ENCODE data around the gene METRN. TPM values are rescaled to one million over a fixed set of nuclear protein-coding genes. Genes with fewer than 3 reads are reported as not detected.

Gene METRN
- total and polyA plus RNA-seq, 4 donors = 10.9 to 67.3 (median 41.5) TPM

- Histone ChIP-seq H3K4me1 (ENCODE audit: control insufficient read depth in 5 of 5, insufficient read depth in 5 of 5, low read length in 5 of 5) (peaks cover 0 to 21% (median 4%) of the 10 kb centered on the region in 5 donors), H3K27me3 (ENCODE audit: control insufficient read depth in 3 of 3, insufficient read depth in 3 of 3, low read length in 2 of 3) (no peaks in the 10 kb centered on the region), H3K27ac (ENCODE audit: low read depth in 1 of 2, low read length in 1 of 2) (no peak overlapping the region), H3K9ac (ENCODE audit: insufficient read depth in 1 of 2, low read length in 2 of 2) (no peak overlapping the region), H3K9me3 (ENCODE audit: control insufficient read depth in 4 of 4, insufficient read depth in 3 of 4, low read length in 3 of 4) (peaks cover 0 to 4% (median 0%) of the 10 kb centered on the region in 4 donors), H3K4me3 (no peak overlapping the region), H3K36me3 (ENCODE audit: control insufficient read depth in 4 of 4, insufficient read depth in 4 of 4, low read length in 4 of 4) (peaks cover 2 to 46% (median 19%) of the 10 kb centered on the region in 4 donors)
- WGBS, 2 donors = 92 to 96% methylated on average over 21 of the region's 21 CpGs
- DNase-seq (no peak), ATAC-seq (ENCODE audit: insufficient read depth, low FRiP score) (no peak)
- no peak for TF ChIP-seq CTCF (IDR thresholded peaks at IDR 0.05; ENCODE audit: control extremely low read depth, extremely low read depth)
Observed at GRCh38 chr16:672851-673250, 42.1 kb upstream of the METRN start.

- H3K36me3 ChIP-seq (ENCODE audit: control insufficient read depth in 4 of 4, insufficient read depth in 4 of 4, low read length in 4 of 4) = peaks cover 2 to 46% (median 19%) of the 10 kb centered on the region in 4 donors
- ATAC-seq (ENCODE audit: insufficient read depth, low FRiP score) (no peak), DNase-seq (no peak)
- no peak overlapping the region for H3K9ac ChIP-seq (ENCODE audit: insufficient read depth in 1 of 2, low read length in 2 of 2)
- H3K4me3 ChIP-seq = no peak overlapping the region
- H3K27me3 ChIP-seq (ENCODE audit: control insufficient read depth in 3 of 3, insufficient read depth in 3 of 3, low read length in 2 of 3) = no peaks in the 10 kb centered on the region
- peaks cover 0 to 4% (median 0%) of the 10 kb centered on the region in 4 donors for H3K9me3 ChIP-seq (ENCODE audit: control insufficient read depth in 4 of 4, insufficient read depth in 3 of 4, low read length in 3 of 4)
- 93 to 96% methylated on average over 17 to 18 of the region's 18 CpGs for WGBS, 2 donors
- peaks cover 0 to 21% (median 4%) of the 10 kb centered on the region in 5 donors for H3K4me1 ChIP-seq (ENCODE audit: control insufficient read depth in 5 of 5, insufficient read depth in 5 of 5, low read length in 5 of 5)
- TF ChIP-seq CTCF (IDR thresholded peaks at IDR 0.05; ENCODE audit: control extremely low read depth, extremely low read depth) = no peak
- H3K27ac ChIP-seq (ENCODE audit: low read depth in 1 of 2, low read length in 1 of 2) = no peak overlapping the region
Observed at GRCh38 chr16:673399-673991, 41.4 kb upstream of the METRN start.

- WGBS, 2 donors = 81 to 88% methylated on average over 22 of the region's 22 CpGs
- H3K4me3 ChIP-seq = no peak overlapping the region
- H3K9me3 ChIP-seq (ENCODE audit: control insufficient read depth in 4 of 4, insufficient read depth in 3 of 4, low read length in 3 of 4) = peaks cover 0 to 4% (median 0%) of the 10 kb centered on the region in 4 donors
- no peak overlapping the region for H3K9ac ChIP-seq (ENCODE audit: insufficient read depth in 1 of 2, low read length in 2 of 2)
- H3K27ac ChIP-seq (ENCODE audit: low read depth in 1 of 2, low read length in 1 of 2) = no peak overlapping the region
- no peak for TF ChIP-seq CTCF (IDR thresholded peaks at IDR 0.05; ENCODE audit: control extremely low read depth, extremely low read depth)
- H3K36me3 ChIP-seq (ENCODE audit: control insufficient read depth in 4 of 4, insufficient read depth in 4 of 4, low read length in 4 of 4) = peaks cover 2 to 46% (median 19%) of the 10 kb centered on the region in 4 donors
- ATAC-seq (ENCODE audit: insufficient read depth, low FRiP score) (no peak), DNase-seq (no peak)
- H3K27me3 ChIP-seq (ENCODE audit: control insufficient read depth in 3 of 3, insufficient read depth in 3 of 3, low read length in 2 of 3) = no peaks in the 10 kb centered on the region
- peaks cover 0 to 17% (median 9%) of the 10 kb centered on the region in 5 donors for H3K4me1 ChIP-seq (ENCODE audit: control insufficient read depth in 5 of 5, insufficient read depth in 5 of 5, low read length in 5 of 5)
Observed at GRCh38 chr16:674214-674881, 40.6 kb upstream of the METRN start.

Measured in lung (tissue), 12 donors.